Measurements from ENCODE around the gene WDR81.
"Not testable (repeated sequence)": the region's sequence is repeated elsewhere in the genome, so short reads cannot be mapped to it uniquely, and the experiment has no call there.

WDR81 gene

GRCh38 chr17:1753767-1754429 lies 29.4 kb downstream of the WDR81 start:
- DNase-seq (ENCODE audit: low spot score) = no peak

GRCh38 chr17:1754430-1755112 lies 30.1 kb downstream of the WDR81 start:
- no peak for DNase-seq (ENCODE audit: low spot score)

- no peak for DNase-seq (ENCODE audit: low spot score)
Observed at GRCh38 chr17:1755252-1755826, 30.8 kb downstream of the WDR81 start.

- DNase-seq (ENCODE audit: low spot score) = no peak
Observed at GRCh38 chr17:1755827-1756262, 31.3 kb downstream of the WDR81 start.

- DNase-seq (ENCODE audit: low spot score) = no peak
Observed at GRCh38 chr17:1758807-1759206, 34.3 kb downstream of the WDR81 start.

- no peak for DNase-seq (ENCODE audit: low spot score)
Observed at GRCh38 chr17:1759529-1759928, 35.0 kb downstream of the WDR81 start.

- no peak for DNase-seq (ENCODE audit: low spot score)
Observed at GRCh38 chr17:1762233-1762900, 37.9 kb downstream of the WDR81 start.

GRCh38 chr17:1762901-1763898 lies 38.7 kb downstream of the WDR81 start:
- no peak for DNase-seq (ENCODE audit: low spot score)

GRCh38 chr17:1764284-1764683 lies 39.8 kb downstream of the WDR81 start:
- DNase-seq (ENCODE audit: low spot score) = peak; percentile 77

GRCh38 chr17:1764705-1765104 lies 40.2 kb downstream of the WDR81 start:
- not testable (repeated sequence) for DNase-seq (ENCODE audit: low spot score)

- DNase-seq (ENCODE audit: low spot score) = no peak
Observed at GRCh38 chr17:1765576-1765975, 41.1 kb downstream of the WDR81 start.

GRCh38 chr17:1766382-1767135 lies 42.1 kb downstream of the WDR81 start:
- no peak for DNase-seq (ENCODE audit: low spot score)

GRCh38 chr17:1767358-1767757 lies 42.9 kb downstream of the WDR81 start:
- no peak for DNase-seq (ENCODE audit: low spot score)

- DNase-seq (ENCODE audit: low spot score) = no peak
Observed at GRCh38 chr17:1769822-1770477, 45.4 kb downstream of the WDR81 start.

- not testable (repeated sequence) for DNase-seq (ENCODE audit: low spot score)
Observed at GRCh38 chr17:1773000-1773695, 48.6 kb downstream of the WDR81 start.

- DNase-seq (ENCODE audit: low spot score) = no peak
Observed at GRCh38 chr17:1773696-1774181, 49.2 kb downstream of the WDR81 start.

- DNase-seq (ENCODE audit: low spot score) = no peak
Observed at GRCh38 chr17:1774390-1775176, 50.1 kb downstream of the WDR81 start.

GRCh38 chr17:1776328-1776727 lies 51.8 kb downstream of the WDR81 start:
- no peak for DNase-seq (ENCODE audit: low spot score)

GRCh38 chr17:1776857-1777256 lies 52.4 kb downstream of the WDR81 start:
- DNase-seq (ENCODE audit: low spot score) = no peak
